GM18519 (cell line): ENCODE data around the gene LMF2.

Experiments used
- ATAC-seq: cut with Tn5 transposase; IDR thresholded peaks from one replicate; pipeline ENCODE4 v1.9.1; 2021; ENCODE audit warnings: mild to moderate bottlenecking, moderate library complexity; ENCODE audit not compliant: unreplicated experiment, low FRiP score

LMF2 gene

GRCh38 chr22:50504369-50505211 is 2.9 kb downstream of the LMF2 start:
- no peak for ATAC-seq

- no peak for ATAC-seq
Observed at GRCh38 chr22:50503475-50504145, 3.9 kb downstream of the LMF2 start.

GRCh38 chr22:50502628-50503474 is 4.7 kb downstream of the LMF2 start:
- ATAC-seq = no peak

GRCh38 chr22:50502096-50502495 is 5.4 kb downstream of the LMF2 start:
- no peak for ATAC-seq

- ATAC-seq = no peak
Observed at GRCh38 chr22:50500452-50500851, 7.0 kb downstream of the LMF2 start.

- ATAC-seq = no peak
Observed at GRCh38 chr22:50498322-50498890, 9.1 kb downstream of the LMF2 start.

GRCh38 chr22:50497093-50497492 is 10.4 kb downstream of the LMF2 start:
- no peak for ATAC-seq

GRCh38 chr22:50490531-50491308 is 16.8 kb downstream of the LMF2 start:
- ATAC-seq = no peak

- ATAC-seq = no peak
Observed at GRCh38 chr22:50489363-50490243, 17.9 kb downstream of the LMF2 start.

- ATAC-seq = no peak
Observed at GRCh38 chr22:50488886-50489285, 18.6 kb downstream of the LMF2 start.

- no peak for ATAC-seq
Observed at GRCh38 chr22:50488006-50488677, 19.4 kb downstream of the LMF2 start.

- ATAC-seq = no peak
Observed at GRCh38 chr22:50487290-50488005, 20.1 kb downstream of the LMF2 start.

GRCh38 chr22:50486561-50487289 is 20.8 kb downstream of the LMF2 start, which contains the start of gene MIOX:
MIOX (plus strand) TSS chr22:50486859; CDS start chr22:50486898, 39 bp downstream.
- ATAC-seq = no peak

GRCh38 chr22:50485221-50486131 is 22.0 kb downstream of the LMF2 start:
- no peak for ATAC-seq

- ATAC-seq = no peak
Observed at GRCh38 chr22:50483977-50484853, 23.3 kb downstream of the LMF2 start.
